ENCODE data around the gene HIVEP3.

HIVEP3 gene

DNA sequence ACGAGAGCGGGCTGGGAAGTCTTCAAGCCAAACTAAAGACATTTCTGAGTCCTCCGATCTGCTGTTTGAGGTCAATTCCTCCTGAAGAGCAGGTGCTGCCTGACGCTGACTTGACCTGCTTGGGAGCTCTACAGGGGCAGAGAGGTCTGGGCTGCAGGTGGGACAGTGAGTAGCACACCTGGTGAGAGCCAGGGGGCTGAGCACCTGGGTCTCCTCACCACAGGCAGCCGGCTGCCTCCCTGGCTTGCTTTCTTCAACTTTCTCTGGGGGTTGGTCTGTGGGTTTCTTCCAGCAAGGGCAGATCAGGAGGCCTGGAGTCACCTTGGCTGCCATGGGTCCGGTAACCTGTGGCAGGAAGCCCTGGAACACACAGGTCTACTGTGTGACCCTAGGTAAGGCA lies 326.8 kb downstream of the HIVEP3 start:
- TF ChIP-seq POLR2AphosphoS5 (IDR thresholded peaks at IDR 0.05; ENCODE audit: low read depth, low read length), result no peak
- TF ChIP-seq, protein P1, sequence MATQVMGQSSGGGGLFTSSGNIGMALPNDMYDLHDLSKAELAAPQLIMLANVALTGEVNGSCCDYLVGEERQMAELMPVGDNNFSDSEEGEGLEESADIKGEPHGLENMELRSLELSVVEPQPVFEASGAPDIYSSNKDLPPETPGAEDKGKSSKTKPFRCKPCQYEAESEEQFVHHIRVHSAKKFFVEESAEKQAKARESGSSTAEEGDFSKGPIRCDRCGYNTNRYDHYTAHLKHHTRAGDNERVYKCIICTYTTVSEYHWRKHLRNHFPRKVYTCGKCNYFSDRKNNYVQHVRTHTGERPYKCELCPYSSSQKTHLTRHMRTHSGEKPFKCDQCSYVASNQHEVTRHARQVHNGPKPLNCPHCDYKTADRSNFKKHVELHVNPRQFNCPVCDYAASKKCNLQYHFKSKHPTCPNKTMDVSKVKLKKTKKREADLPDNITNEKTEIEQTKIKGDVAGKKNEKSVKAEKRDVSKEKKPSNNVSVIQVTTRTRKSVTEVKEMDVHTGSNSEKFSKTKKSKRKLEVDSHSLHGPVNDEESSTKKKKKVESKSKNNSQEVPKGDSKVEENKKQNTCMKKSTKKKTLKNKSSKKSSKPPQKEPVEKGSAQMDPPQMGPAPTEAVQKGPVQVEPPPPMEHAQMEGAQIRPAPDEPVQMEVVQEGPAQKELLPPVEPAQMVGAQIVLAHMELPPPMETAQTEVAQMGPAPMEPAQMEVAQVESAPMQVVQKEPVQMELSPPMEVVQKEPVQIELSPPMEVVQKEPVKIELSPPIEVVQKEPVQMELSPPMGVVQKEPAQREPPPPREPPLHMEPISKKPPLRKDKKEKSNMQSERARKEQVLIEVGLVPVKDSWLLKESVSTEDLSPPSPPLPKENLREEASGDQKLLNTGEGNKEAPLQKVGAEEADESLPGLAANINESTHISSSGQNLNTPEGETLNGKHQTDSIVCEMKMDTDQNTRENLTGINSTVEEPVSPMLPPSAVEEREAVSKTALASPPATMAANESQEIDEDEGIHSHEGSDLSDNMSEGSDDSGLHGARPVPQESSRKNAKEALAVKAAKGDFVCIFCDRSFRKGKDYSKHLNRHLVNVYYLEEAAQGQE (IDR thresholded peaks at IDR 0.05; ENCODE audit: insufficient read depth in 1 of 2, low read depth in 2 of 2, low read length in 2 of 2), result no peak
- no peak for TF ChIP-seq SIN3A (IDR thresholded peaks at IDR 0.05; ENCODE audit: borderline replicate concordance, insufficient read depth, low read length)
- TF ChIP-seq TAF1 (IDR thresholded peaks at IDR 0.05; ENCODE audit: borderline replicate concordance, insufficient read depth, low read length), result no peak
- no peak for TF ChIP-seq FOXP2 (optimal IDR thresholded peaks at IDR 0.05; ENCODE audit: borderline replicate concordance, extremely low read depth, extremely low read length, insufficient read depth)

DNA sequence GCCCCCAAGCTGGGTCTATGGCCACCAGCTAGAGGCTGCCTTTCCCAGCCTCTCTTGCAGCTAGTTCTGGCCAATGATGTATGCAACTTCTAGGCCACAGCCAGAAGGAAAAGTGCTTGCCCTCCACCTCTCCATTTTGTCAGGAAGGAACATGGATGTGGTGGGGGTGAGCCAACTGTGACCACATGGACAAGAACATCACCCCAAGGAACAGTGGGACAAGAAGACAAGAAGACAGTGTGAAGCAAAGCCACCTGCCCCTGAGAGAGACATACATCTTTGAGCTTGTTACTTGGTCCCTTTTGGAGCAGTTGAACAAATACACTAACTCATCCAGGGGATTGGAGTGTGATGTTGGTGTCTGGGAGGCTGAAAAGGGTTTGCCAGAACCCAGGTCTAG lies 328.4 kb downstream of the HIVEP3 start:
- TF ChIP-seq POLR2AphosphoS5 (IDR thresholded peaks at IDR 0.05; ENCODE audit: low read depth, low read length) (no peak), TAF1 (IDR thresholded peaks at IDR 0.05; ENCODE audit: borderline replicate concordance, insufficient read depth, low read length) (no peak), FOXP2 (optimal IDR thresholded peaks at IDR 0.05; ENCODE audit: borderline replicate concordance, extremely low read depth, extremely low read length, insufficient read depth) (no peak), SIN3A (IDR thresholded peaks at IDR 0.05; ENCODE audit: borderline replicate concordance, insufficient read depth, low read length) (no peak)
- TF ChIP-seq, protein P1 (IDR thresholded peaks at IDR 0.05; ENCODE audit: insufficient read depth in 1 of 2, low read depth in 2 of 2, low read length in 2 of 2), result no peak

DNA sequence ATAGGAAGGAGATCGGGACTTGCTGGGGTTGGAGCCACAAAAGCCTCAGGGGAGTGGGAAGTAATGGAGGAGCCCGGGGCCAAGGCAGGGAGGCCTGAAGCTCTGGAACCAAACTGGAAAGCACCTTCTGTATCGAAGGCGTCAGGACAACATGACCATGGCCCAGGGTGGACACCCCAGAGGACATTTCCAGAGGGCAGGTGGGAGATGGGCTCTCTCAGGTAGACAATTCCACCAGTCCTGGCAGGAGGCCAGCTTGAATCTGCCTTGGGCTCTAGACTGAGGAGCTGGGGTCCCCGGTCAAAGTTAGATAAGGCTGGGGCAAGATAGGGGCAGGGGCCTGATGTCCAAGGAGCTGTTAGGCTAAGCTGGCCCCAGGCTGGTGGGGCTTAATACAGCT lies 329.3 kb downstream of the HIVEP3 start:
- TF ChIP-seq FOXP2 (optimal IDR thresholded peaks at IDR 0.05; ENCODE audit: borderline replicate concordance, extremely low read depth, extremely low read length, insufficient read depth) (no peak), POLR2AphosphoS5 (IDR thresholded peaks at IDR 0.05; ENCODE audit: low read depth, low read length) (no peak), TAF1 (IDR thresholded peaks at IDR 0.05; ENCODE audit: borderline replicate concordance, insufficient read depth, low read length) (no peak), SIN3A (IDR thresholded peaks at IDR 0.05; ENCODE audit: borderline replicate concordance, insufficient read depth, low read length) (no peak)
- TF ChIP-seq, protein P1 (IDR thresholded peaks at IDR 0.05; ENCODE audit: insufficient read depth in 1 of 2, low read depth in 2 of 2, low read length in 2 of 2), result no peak

DNA sequence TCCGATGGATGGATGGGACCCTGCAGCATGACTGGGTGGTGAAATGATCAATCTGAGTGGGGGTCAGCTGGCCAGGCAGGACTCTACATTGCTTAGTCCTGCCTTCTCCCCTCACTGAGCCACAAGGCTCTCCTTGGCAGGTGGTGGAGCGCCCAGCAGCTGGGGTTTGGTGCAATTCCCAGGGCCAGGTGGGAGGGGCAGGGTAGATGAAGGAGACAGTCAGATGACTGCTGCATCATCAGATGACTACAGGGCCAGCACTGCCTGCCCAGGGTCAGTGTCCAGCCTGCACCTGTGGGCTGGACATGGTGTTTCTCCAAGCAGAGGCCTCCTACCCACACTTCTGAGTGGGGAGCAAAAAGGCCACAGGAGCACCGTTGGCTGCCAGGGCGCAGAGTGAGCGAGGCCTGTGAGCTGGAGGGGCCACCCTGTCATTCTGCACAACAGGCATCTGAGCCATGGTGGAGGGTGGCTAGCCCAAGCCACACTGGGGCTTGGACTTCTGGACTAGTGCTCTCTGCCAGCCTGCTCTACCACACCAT lies 330.3 kb downstream of the HIVEP3 start:
- TF ChIP-seq SIN3A (IDR thresholded peaks at IDR 0.05; ENCODE audit: borderline replicate concordance, insufficient read depth, low read length), result no peak

DNA sequence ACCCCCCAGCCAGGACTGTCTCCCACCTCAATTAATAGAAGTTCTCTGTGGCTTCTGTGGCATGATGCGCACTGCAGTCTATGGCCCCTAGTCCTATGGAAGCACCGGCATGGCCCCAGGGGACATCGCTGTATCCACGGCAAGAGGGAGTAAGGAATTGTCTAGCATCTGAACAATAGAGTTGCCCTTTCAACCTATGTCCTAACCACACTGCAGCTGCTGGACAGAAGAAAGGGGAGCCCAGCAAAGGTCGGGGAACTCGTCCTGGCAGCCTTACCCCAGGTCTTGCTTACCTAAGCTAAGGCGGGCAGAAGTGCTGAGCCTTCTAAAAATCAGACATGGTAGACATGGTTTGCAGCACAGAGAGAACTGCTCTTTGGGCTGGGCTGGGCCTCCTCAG lies 330.9 kb downstream of the HIVEP3 start:
- no peak for TF ChIP-seq POLR2AphosphoS5 (IDR thresholded peaks at IDR 0.05; ENCODE audit: low read depth, low read length)
- no peak for TF ChIP-seq FOXP2 (optimal IDR thresholded peaks at IDR 0.05; ENCODE audit: borderline replicate concordance, extremely low read depth, extremely low read length, insufficient read depth)
- no peak for TF ChIP-seq SIN3A (IDR thresholded peaks at IDR 0.05; ENCODE audit: borderline replicate concordance, insufficient read depth, low read length)
- no peak for TF ChIP-seq TAF1 (IDR thresholded peaks at IDR 0.05; ENCODE audit: borderline replicate concordance, insufficient read depth, low read length)
- TF ChIP-seq, protein P1 (IDR thresholded peaks at IDR 0.05; ENCODE audit: insufficient read depth in 1 of 2, low read depth in 2 of 2, low read length in 2 of 2), result no peak
